GM18873 (cell line): ENCODE results near the gene HAUS6.
"Not testable (repeated sequence)": the region's sequence is repeated elsewhere in the genome, so short reads cannot be mapped to it uniquely, and the experiment has no call there.

ENCODE experiments used
- ATAC-seq: cut with Tn5 transposase; IDR thresholded peaks from one replicate; pipeline ENCODE4 v1.9.1; 2021; ENCODE audit warnings: mild to moderate bottlenecking, moderate library complexity, moderate number of reproducible peaks; ENCODE audit not compliant: unreplicated experiment, low FRiP score

Gene HAUS6

GRCh38 chr9:19048966-19049916 lies 53.5 kb downstream of the HAUS6 start, which contains the start of gene RRAGA:
RRAGA (plus strand) TSS chr9:19049427; CDS start chr9:19049660, 233 bp downstream.
- ATAC-seq, result peak; percentile 93

- no peak for ATAC-seq
Observed at GRCh38 chr9:19036611-19037010, 66.1 kb downstream of the HAUS6 start.

GRCh38 chr9:19033015-19033414 lies 69.7 kb downstream of the HAUS6 start, which contains the start of gene SAXO1:
SAXO1 (minus strand) TSS chr9:19033209; CDS start chr9:19032908, 301 bp downstream.
- no peak for ATAC-seq

- ATAC-seq, result no peak
Observed at GRCh38 chr9:19032406-19032805, 70.3 kb downstream of the HAUS6 start.

GRCh38 chr9:19030899-19031298 lies 71.8 kb downstream of the HAUS6 start:
- peak; percentile 69 for ATAC-seq

GRCh38 chr9:19028835-19029451 lies 73.8 kb downstream of the HAUS6 start:
- ATAC-seq, result no peak

GRCh38 chr9:19027825-19028224 lies 74.9 kb downstream of the HAUS6 start:
- ATAC-seq, result no peak

- no peak for ATAC-seq
Observed at GRCh38 chr9:19026375-19026774, 76.3 kb downstream of the HAUS6 start.

GRCh38 chr9:19023078-19023477 lies 79.6 kb downstream of the HAUS6 start:
- ATAC-seq, result no peak

GRCh38 chr9:19022206-19022605 lies 80.5 kb downstream of the HAUS6 start:
- ATAC-seq, result peak; percentile 79

GRCh38 chr9:19021649-19022048 lies 81.1 kb downstream of the HAUS6 start:
- ATAC-seq, result not testable (repeated sequence)

- no peak for ATAC-seq
Observed at GRCh38 chr9:19020886-19021455, 81.7 kb downstream of the HAUS6 start.

GRCh38 chr9:19018201-19018600 lies 84.5 kb downstream of the HAUS6 start:
- no peak for ATAC-seq

GRCh38 chr9:19009391-19009965 lies 93.2 kb downstream of the HAUS6 start:
- no peak for ATAC-seq
